CD4-positive, alpha-beta T cell treated with Interleukin-21 for 1 hour (primary cell): ENCODE results near the gene EPB41L4A.
A peak's percentile ranks its signal among the peaks of the same experiment; 100 is the strongest.

Experiments used
- DNase-seq: peaks from one replicate; pipeline ENCODE4 v3.0.0-alpha.2; 2020

The EPB41L4A gene

DNA sequence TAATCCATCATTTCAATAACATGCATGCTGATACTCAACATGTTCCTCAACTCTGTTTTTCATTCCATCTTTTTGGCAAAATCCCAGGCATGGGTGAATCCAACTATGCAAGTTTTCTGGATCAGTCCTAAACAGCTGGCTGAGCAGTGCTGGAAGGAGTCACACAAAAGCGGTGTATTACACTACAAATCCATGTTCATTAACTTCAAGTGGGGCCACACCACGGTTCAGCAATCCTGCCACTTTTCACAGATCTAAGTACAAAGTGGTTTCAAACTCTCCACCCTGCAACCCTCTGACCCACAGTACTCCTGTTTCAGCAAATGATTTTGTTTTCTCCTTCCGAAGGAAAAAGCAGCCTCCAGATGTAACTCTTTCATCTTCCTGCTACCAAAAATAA, 222.5 kb downstream of the EPB41L4A start:
- no peak for DNase-seq

GRCh38 chr5:112195924-112196323, 223.2 kb downstream of the EPB41L4A start:
- DNase-seq: no peak

- no peak for DNase-seq
Measured at GRCh38 chr5:112192866-112193265, 226.2 kb downstream of the EPB41L4A start.

GRCh38 chr5:112192072-112192471, 227.0 kb downstream of the EPB41L4A start:
- no peak for DNase-seq

DNA sequence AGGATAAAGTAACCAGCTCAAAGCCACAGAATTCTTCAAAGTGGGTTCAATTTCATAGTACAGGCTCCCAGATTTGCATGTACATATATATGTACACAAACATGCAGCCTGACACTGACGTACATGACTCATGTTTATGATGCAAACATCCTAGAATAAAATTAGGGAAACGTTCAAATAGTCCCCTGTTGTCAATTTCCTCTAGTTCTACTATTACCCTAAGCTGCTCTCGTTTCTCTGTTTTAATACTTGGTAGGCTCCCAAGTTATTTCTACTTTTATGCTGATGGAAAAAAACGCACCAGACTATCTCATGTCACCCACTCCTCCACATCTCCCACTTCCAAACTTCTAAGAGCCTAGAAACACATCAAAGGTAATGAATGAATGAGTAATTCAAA, 229.7 kb downstream of the EPB41L4A start:
- no peak for DNase-seq

- DNase-seq: peak; percentile 16
Measured at GRCh38 chr5:112186401-112186990, 232.6 kb downstream of the EPB41L4A start.

DNA sequence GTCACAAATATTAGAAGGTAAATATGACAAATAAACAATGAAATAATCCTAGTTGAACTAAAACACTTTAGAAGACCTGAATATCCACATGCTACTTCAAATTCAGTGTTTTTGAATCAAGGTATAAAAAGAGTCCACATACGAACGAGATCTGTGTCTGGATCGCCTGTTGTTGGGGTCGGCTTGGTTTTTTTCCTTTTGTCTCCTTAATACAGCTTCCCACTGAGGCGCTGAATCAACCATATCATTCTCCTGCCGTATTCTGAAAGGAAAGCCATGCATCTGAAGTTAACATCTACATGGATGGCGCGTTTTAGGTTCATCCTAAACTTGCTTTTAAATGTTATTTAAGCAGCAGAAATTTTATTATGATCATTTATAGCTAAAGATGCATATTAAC, 235.2 kb downstream of the EPB41L4A start:
- DNase-seq: no peak

DNA sequence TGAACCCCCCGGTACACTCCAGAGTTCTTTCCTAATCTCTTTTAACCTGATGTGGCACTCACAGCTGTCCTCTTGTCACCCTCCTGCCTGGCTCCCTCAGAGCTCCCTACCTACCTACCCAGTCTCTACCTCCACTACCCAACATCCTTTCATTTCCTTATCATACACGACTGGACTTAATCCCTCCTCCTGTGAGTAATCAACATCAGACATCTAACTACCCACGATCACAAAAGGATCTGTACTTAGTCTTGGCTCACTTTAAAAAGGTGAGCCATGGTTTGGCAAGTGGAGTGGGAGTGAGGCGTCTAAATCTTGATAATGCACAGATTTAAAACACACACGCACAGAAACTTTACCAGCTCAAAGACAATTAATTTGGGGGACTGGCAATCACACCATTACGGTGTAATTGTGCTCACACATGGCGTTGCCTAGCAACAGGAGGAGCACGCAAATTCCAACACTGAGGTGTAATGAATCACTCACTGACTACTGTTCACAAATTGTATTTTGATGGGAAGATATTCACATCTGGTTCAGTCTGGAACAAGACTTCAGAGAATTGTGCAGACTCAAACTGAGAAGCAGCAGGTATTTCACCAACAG, 235.9 kb downstream of the EPB41L4A start:
- DNase-seq: no peak

GRCh38 chr5:112179290-112179689, 239.8 kb downstream of the EPB41L4A start:
- DNase-seq: no peak

- peak; percentile 62 for DNase-seq
Measured at GRCh38 chr5:112174959-112175594, 244.0 kb downstream of the EPB41L4A start.

DNA sequence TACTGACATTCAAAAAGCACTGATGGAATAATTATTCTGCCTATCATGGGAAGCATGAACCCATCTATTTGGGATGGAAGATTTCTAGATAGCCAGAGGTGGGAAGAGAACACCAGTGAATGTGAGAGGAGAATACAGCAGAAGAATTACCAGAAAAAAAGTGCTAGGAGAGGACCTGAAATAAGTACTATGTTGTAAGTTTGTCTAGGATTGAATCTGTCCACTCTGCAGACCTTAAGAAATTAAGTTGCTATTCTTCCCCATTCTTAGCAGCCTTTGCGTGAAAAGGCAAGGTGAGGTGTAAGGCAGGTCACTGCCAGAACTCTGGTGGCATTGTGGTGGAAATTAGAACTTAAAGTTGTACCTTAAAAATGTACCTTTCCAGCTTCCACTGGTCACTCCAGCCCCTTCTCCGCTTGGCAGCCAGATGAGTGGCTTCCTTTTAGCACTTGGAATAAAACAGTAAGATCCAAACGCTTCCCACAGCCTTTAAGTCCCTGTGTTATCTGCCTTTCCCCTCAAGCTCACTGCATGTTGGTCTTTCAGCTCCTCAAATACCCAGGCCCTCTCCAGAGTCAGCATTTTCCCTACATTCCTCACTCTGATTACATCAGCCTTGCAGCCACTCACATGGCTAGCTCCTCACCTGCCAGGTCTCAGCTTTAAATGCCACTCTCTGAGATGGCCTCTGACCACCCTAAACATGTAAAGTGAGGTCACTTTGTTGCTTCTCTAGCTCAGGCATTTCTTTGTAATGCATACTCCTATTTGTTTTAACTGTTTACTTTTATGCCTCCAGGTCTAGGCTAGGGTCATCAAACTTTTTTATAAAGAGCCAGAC, 253.0 kb downstream of the EPB41L4A start:
- no peak for DNase-seq

DNA sequence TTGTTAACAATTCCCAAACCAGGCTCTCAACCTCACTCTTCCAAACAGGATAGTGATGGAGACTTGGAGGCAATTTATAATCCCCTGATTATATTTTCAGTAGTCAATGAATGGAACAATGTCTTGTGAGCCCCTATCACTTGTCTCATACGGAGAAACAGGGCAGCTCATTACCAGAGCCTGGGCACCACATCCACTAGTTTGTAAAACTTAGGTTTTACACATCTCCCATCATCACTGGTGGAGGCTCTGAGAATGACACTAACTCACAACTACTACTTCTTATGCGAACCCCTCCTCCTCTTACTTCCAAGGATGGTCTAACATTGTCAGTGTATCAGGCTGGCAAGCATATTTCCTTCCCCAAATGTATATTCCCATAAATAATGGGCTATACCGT, 253.7 kb downstream of the EPB41L4A start:
- no peak for DNase-seq

- DNase-seq: no peak
Measured at GRCh38 chr5:112163435-112163834, 255.6 kb downstream of the EPB41L4A start.

GRCh38 chr5:112161392-112161748, 257.7 kb downstream of the EPB41L4A start:
- DNase-seq: no peak

GRCh38 chr5:112160652-112161391, 258.3 kb downstream of the EPB41L4A start:
- peak; percentile 94 for DNase-seq

DNA sequence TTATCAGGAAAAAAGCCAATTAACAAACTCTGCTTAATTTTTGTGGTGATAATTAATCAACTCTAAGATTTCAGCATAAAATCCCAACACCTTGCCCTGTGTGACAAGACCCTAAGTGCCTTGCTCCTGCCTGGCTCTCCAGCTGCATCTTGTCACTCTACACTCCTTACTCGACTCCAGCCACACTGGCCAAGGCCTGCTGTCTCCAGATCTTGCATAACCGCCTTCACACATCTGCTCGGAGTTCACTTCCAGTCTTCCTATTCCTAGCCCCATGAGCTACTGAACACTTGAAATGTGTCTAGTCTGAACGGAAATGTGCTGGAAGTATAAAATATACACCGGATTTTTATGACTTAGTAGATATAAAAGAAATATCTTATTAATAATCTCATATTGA, 259.6 kb downstream of the EPB41L4A start:
- no peak for DNase-seq

GRCh38 chr5:112156211-112156610, 262.9 kb downstream of the EPB41L4A start:
- DNase-seq: no peak

GRCh38 chr5:112154940-112155686, 264.0 kb downstream of the EPB41L4A start:
- no peak for DNase-seq

DNA sequence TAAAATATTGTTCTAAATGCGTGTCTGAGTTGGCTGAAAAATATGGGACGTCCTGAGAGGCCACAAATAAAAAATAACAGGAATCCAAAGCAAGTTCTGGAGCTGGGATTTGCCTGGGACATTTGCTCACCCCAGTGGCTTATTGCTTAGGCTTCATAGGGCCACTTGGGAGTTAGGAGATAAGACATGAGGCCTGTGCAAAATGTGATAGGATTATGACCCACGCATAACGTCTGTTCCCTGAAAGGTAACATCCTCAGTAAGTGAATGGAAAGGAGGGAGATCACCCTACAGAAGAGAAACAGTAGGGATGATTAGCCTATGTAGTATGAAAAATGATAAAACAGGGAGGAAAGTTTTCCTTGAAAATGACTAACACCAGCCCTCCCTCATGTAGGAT, 269.4 kb downstream of the EPB41L4A start:
- no peak for DNase-seq

DNA sequence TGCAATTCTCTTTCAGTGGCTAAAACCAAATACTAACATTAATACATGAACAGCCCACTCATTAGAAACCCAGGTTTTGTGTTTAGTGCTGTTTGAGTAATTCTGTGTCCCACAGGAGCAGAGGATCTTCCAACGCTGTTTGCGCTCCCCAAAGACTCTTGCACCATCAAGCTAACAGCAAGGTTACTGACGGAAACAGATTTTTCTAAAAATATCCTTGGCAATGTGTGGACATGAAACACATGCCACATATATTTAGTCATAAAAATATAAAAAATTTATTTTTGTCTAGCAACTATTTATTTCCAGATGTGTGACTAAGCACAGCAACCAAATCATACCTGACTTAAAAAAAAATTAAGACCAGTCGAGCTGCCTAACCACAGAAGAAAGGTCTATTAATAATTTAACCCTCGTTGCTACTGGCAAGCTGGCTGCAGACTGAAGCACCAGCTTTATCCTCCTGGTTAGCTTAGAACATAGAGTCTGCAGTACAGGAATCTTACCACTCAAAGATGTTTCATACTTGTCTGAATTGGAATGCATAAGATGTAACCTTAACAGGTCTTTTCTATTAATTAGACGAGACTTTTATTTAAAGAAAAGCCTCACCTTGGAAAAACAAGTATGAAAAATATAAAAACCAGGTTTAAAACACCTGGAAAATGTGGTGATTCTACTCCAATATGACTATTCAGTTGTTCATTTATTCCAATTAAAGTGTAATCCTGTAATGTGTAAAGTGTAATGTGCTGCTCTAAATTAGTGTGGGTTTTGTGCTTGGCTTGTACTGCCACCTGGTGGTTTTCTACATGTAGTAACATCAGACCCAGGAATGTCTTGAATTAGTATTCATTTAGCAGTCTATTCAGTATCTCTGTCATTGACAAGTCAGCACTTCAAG, 272.5 kb downstream of the EPB41L4A start:
- peak; percentile 71 for DNase-seq

DNA sequence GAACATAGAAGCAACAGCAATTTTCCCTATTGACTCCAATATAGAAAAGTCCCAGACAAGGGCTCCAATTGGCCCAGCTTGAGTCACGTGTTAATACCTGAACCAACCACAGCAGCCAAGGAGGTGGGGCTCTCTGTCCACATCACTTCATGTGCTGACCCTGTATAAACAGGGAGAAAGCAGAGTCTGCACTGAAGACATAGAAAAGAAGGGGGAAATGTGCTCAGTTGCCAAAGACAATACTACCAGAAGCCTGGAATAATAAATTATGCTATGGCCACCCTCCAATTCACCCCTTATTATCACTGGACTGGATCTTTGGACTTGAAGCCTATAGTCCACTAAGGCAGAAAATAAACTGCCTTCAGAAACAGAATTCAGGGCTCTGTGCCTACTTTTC, 275.4 kb downstream of the EPB41L4A start:
- no peak for DNase-seq
